ENCODE measurements around the gene IFNA2.
"Not testable (repeated sequence)": the region's sequence is repeated elsewhere in the genome, so short reads cannot be mapped to it uniquely, and the experiment has no call there.

The IFNA2 gene

DNA sequence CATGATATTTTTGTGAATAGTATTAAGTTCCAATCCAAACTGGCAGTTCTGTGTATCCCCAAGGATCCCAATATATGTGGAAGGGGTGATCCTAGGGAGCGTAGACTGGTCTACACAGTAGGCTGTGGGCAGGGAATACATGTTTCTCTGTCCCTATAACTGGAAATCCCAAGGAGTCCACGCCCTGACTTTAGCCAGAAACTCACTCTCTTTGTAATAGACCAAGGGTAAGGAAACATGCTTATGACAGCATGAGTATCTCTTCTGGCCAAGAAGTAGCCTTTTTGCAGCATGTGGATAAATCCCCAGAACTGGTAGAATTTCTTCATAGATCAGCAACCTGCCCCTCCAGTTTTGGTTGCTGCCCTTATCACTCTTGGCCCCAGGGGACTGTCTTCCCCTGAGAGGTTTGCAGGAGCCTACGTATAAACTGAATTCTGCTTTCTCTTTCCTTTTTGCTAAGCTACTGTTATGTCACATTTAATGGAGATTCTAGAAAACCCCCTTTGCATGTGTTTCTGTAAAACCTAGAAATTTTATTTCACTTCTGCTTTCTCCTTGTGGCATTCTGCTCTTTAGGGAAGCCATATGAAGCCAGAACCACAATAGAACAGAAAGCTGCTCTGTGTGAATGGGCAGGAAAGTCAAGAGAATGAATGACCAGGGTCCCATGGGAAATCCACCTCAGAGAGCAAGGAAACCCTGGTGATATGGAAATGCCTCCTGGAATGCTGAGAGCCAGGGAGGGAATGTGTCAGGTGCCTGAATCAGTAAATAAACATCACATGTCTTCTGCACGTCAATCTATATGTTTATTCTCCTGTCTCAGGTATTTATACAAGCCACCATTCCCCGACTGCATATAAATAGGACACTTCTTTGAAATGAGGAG lies 3.5 kb downstream of the IFNA2 start:
- peak; percentile 11 for DNase-seq (ENCODE audit: low spot score)

GRCh38 chr9:21371467-21371866 lies 13.7 kb downstream of the IFNA2 start:
- not testable (repeated sequence) for DNase-seq (ENCODE audit: low spot score)

DNA sequence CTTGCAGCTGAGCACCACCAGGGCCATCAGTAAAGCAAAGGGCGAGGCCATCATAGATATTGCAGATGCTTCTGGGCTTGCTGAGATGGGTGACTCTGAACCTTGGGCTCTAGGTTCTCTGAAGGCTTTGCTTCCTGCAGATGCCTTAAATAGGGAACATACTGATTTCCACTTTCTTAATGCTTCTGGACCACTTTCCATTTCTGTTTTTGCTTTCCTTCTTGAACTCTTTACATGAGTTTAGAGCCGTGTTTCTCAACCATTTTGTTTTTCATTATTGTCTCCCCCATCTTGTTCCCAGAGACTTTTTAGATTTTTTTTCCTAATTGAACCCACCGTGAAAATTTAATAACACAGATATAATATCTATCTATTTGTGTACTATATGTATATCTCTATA lies 17.2 kb downstream of the IFNA2 start, which contains the start of gene IFNA13:
Gene IFNA13, minus strand, starts transcription at position 101 of the 400 bp plus-strand sequence. Its CDS starts 47 bp downstream, at position 54.
- DNase-seq (ENCODE audit: low spot score) = no peak

DNA sequence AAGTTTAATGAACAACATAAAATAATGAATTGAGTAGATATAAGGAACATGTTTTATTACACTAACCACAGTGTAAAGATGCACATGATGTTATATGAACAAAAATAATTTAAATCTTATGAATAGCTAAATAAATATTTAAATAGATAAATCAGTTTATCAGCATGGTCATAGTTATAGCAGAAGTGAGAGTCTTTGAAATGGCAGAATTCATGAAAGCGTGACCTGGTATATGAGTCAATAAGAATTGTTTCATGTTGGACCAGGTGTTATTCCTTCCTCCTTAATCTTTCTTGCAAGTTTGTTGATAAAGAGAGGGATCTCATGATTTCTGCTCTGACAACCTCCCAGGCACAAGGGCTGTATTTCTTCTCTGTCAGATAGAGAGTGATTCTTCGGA lies 18.0 kb downstream of the IFNA2 start:
- DNase-seq (ENCODE audit: low spot score) = not testable (repeated sequence)

- DNase-seq (ENCODE audit: low spot score) = no peak
Observed at GRCh38 chr9:21362287-21362686, 22.9 kb downstream of the IFNA2 start.

DNA sequence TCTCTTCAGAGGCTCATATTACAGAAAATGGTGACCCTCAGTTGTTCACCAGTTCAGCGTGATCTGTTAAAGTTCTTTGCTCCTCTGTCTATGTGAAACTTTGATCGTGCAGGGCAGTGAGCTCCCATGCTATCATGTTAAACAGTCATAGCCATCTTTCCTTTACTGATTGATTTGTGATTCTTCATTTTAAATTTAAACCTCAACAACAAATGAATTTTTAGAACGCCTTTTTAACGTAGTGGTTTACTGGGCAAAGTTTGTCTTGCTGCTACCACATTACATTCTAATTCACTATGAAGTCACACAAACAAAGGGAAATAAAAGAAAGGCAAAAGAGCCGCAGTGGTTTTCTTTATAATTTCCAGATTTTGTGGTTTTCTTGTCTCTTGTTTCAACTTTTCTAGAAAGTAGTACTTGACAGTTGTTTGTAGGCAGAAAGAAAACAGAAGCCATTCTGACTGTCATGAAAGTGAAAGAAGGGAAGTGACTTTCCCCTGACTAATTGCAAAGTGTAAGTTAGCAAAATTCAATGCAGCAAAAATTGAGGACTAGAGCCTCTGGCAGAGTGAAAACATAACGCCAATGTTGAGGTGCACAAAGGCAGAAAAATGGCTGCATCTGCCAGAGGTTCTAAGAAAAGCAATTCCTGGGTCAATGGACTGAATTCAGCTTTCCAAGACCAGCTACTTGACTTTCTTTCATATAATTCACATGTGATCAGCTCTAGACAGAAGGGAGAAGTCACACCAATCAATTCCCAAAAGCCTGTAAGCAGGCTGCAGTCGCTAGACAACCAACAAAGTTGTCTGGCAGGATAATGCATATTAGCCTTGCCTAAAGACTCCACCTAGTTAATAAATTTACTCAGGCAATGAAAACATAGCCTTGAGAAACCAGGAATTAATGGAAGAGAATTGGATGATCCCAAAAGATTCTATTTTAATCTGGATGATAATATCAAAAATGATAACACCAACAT lies 27.4 kb downstream of the IFNA2 start:
- no peak for DNase-seq (ENCODE audit: low spot score)

DNA sequence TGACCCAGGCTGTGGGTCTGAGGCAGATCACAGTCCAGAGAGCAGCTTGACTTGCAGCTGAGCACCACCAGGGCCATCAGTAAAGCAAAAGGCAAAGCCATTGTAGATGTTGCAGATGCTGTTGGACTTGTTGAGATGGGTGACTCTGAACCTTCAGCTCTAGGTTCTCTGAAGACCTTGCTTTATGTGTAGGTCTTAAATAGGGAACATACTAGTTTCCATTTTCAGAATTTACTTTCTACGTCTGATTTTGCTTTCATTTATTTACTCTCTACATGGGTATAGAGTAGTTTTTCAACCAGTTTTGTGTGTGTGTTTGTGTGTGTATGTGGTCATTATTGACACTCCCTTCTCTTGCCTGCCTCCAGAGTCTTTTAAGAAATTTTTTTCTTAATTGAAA lies 34.4 kb downstream of the IFNA2 start, which contains the start of gene IFNA6:
Gene IFNA6, minus strand, starts transcription at position 101 of the 400 bp plus-strand sequence. Its CDS starts 0 bp downstream, at position 101.
- no peak for DNase-seq (ENCODE audit: low spot score)

DNA sequence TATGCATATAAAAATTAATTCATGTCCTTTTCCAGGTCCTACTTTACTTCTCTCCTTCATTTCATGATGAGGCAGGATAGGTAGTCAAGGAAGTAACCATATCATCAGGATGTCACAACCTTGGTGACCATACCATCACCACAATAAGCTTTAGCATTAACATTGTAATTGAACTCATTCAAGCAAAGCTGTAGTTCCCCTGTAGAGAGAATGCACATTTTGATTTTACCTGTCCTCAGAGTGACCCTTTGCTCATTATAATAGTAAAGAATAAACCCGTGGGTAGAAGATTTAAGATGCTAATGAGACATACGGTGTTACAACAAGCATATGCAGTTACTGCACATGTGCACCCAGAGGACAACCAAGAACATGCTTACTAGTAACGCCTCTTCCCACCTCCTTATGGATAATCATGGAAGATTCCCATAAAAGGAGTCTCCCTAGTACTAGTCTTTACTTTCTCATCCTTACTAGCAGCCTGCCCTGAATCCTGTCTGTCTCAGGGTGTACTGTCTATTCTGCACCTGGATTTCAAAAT lies 36.7 kb downstream of the IFNA2 start:
- no peak for DNase-seq (ENCODE audit: low spot score)

DNA sequence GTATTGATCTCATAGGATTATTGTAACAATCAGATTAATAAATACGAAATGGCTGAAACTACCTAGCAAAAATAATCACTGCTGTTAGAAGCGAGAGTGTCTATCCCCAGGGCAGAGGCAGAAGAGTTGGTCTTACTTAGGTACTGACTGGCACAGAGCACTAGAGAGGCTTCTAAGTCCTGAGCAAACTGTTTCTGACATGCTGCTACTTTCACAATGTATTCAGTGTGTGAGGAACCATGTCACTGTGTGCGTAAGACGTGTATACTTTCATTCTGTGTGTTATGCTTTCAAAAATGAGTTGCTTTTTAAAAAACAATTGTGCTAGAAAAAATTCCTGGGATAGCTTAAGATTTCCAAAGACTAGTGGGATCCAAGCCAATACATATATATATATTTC lies 44.5 kb downstream of the IFNA2 start:
- DNase-seq (ENCODE audit: low spot score) = no peak

DNA sequence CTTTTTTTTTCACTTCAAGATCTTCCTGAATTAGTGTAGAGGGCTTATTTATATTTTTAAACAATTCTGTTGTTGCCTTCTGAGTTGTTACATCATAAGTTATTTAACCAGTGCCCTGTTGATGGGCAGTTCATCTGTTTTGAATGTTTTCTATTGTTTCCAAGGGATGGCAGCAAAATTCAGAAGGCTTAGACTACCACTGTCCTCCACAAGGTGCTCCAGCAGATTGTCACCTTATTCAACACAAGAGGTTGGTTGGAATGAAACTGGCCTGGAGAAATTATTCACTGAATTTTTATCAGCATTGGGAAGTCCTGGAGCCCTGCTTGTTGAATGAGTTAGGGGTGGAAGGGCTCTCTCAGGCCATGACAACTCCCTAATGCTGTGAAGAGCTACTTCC lies 48.7 kb downstream of the IFNA2 start:
- no peak for DNase-seq (ENCODE audit: low spot score)

DNA sequence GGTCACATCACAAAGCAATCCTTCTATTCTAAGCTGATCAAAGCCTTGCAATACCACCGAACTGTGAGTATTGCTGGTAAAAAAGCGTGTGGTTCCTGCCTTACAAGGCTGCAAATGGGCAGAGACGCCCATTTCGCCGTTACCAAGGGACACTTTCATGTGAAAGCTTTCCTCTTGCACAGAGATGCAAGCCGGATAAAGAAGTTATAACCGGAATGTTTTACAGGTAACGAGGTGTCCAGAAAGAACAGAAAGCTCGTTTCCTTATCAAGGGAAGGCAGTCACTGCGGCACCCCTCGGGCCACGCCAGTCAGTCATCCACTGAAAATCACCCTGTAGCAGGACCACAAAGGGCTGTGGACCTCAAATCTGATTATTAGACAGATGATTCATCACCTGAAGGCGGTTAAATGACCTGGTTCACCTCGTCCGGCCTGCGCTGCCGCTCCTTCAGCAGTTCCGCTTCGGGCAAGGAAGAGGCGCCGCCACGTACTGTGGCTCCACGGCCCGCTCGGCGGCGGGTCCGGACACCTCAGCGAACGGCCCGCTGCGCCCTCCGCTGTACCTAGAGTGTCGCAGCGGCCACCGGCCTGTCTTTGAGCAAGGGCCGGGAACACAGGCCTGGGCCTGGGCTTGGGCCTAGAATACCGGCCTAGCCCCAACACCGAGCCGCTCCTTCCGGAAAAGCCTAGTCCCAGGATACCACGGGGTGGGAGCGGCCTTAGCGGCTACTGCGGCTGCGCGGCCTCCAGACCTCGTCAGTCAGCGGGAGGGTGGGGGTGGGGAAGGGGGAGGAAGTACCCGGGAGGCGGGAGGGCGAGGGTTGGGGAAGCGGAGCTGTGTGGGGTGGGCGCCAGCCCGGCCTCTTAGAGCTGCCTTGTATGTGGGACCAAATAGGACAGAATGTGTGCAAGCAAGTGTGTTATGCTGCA lies 50.2 kb downstream of the IFNA2 start, which contains the start of gene KLHL9:
Gene KLHL9, minus strand, starts transcription at position 704 of the 932 bp plus-strand sequence. Its CDS starts 545 bp downstream, at position 159.
- DNase-seq (ENCODE audit: low spot score) = peak; percentile 93

Measured in kidney tubule cell (primary cell).